Keratinocyte (primary cell): Measurements from ENCODE around the gene TIMM10B. TPM values are rescaled to one million over a fixed set of nuclear protein-coding genes. Genes with fewer than 3 reads are reported as not detected.

Source experiments
- DNase-seq: peaks from one replicate; pipeline ENCODE4 v3.0.0-alpha.2; 2011; ENCODE audit warnings: low read depth, missing footprints, low spot score
- FAIRE-seq: peaks from 2 replicates; lab custom pipeline; 2011; peaks lifted over from hg19 to GRCh38; lab: Jason Lieb, UNC
- H2AFZ ChIP-seq: 2 replicates; pipeline ENCODE4 v1.6.0; 2012; ENCODE audit warnings: low read length, control low read depth, inconsistent platforms; ENCODE audit not compliant: control insufficient read depth
- H3K27ac ChIP-seq: 2 replicates; pipeline ENCODE4 v1.5.1; 2011; ENCODE audit warnings: low read length; ENCODE audit not compliant: control insufficient read depth, insufficient read depth
- H3K27me3 ChIP-seq: 3 replicates; pipeline ENCODE4 v1.6.0; 2011; ENCODE audit warnings: low read length; ENCODE audit not compliant: control insufficient read depth, insufficient read depth; ENCODE audit errors: extremely low read depth
- H3K36me3 ChIP-seq, 2 experiments: 2 replicates in 1 of 2; 3 replicates in 1 of 2; pipeline ENCODE4 v1.5.1; 2011; ENCODE audit warnings: low read length in 2 of 2, mild to moderate bottlenecking in 1 of 2; ENCODE audit not compliant: control insufficient read depth in 2 of 2, insufficient read depth in 2 of 2; ENCODE audit errors: extremely low read depth in 1 of 2
- H3K4me1 ChIP-seq: 3 replicates; pipeline ENCODE4 v1.5.1; 2011; ENCODE audit warnings: low read length; ENCODE audit not compliant: control insufficient read depth, insufficient read depth; ENCODE audit errors: extremely low read depth
- H3K4me2 ChIP-seq: 3 replicates; pipeline ENCODE4 v1.6.0; 2011; ENCODE audit warnings: low read depth, low read length; ENCODE audit not compliant: control insufficient read depth, insufficient read depth; ENCODE audit errors: extremely low read depth
- H3K4me3 ChIP-seq, 3 experiments: fragments of 200-600 bp in 1 of 3; sonication (generic) in 1 of 3; 2 replicates in 2 of 3; 3 replicates in 1 of 3; pipeline ENCODE4 v1.5.1; 2011 to 2016; ENCODE audit warnings: low read length in 3 of 3, mild to moderate bottlenecking in 3 of 3, control low read depth in 2 of 3, inconsistent platforms in 1 of 3, low read depth in 1 of 3, mixed read lengths in 1 of 3, mixed run types in 1 of 3, moderate library complexity in 1 of 3; ENCODE audit not compliant: control insufficient read depth in 2 of 3, insufficient read depth in 2 of 3; ENCODE audit errors: extremely low read depth in 1 of 3
- H3K79me2 ChIP-seq: 2 replicates; pipeline ENCODE4 v1.6.0; 2012; ENCODE audit warnings: low read length; ENCODE audit not compliant: control insufficient read depth, insufficient read depth
- H3K9ac ChIP-seq: 3 replicates; pipeline ENCODE4 v1.6.0; 2011; ENCODE audit warnings: low read length; ENCODE audit not compliant: control insufficient read depth, insufficient read depth; ENCODE audit errors: extremely low read depth
- H3K9me1 ChIP-seq: 3 replicates; pipeline ENCODE4 v1.6.0; 2011; ENCODE audit warnings: low read length; ENCODE audit not compliant: control insufficient read depth, insufficient read depth; ENCODE audit errors: extremely low read depth
- H3K9me3 ChIP-seq: 2 replicates; pipeline ENCODE4 v1.5.1; 2012; ENCODE audit warnings: low read depth, low read length; ENCODE audit not compliant: control insufficient read depth
- H4K20me1 ChIP-seq: 3 replicates; pipeline ENCODE4 v1.6.0; 2011; ENCODE audit warnings: low read length; ENCODE audit not compliant: control insufficient read depth, insufficient read depth; ENCODE audit errors: extremely low read depth
- EZH2 ChIP-seq: IDR thresholded peaks from one replicate; pipeline ENCODE4 v1.6.1; 2012; ENCODE audit warnings: inconsistent platforms, mild to moderate bottlenecking, low read length, moderate library complexity
- dilution Hi-C: fragments of 300-500 bp; cut with MboI; formaldehyde crosslinking; loops from one replicate; pipeline ENCODE4 v1.7.0; 2020; ENCODE audit warnings: low sequenced_read_pairs; ENCODE audit not compliant: extremely low pct_ligation_motif_present
- polyA plus RNA-seq, 5 experiments: library from polyadenylated mRNA; depleted of rRNA in 3 of 5; stranded (reverse) in 3 of 5; stranded (forward) in 1 of 5; unstranded in 1 of 5; fragments of >200 nt; gene quantifications; 1 replicate in 1 of 5; 2 replicates in 3 of 5; 3 replicates in 1 of 5; pipeline versions ENCODE4 v1.2.1 to v1.2.3, GENCODE V29; 2011 to 2012; ENCODE audit warnings: missing spikeins in 2 of 5, low read depth in 1 of 5, low replicate concordance in 1 of 5
- TF ChIP-seq, protein P1 (sequence below), 3 experiments: IDR thresholded peaks in 1 of 3; conservative IDR thresholded peaks in 1 of 3; optimal IDR thresholded peaks in 1 of 3; 2 replicates in 2 of 3; 3 replicates in 1 of 3; pipeline versions ENCODE3 to v1.5.1; 2011; ENCODE audit warnings: low read length in 3 of 3, mild to moderate bottlenecking in 3 of 3, moderate library complexity in 2 of 3, control low read depth in 1 of 3, inconsistent platforms in 1 of 3; ENCODE audit not compliant: insufficient read depth in 2 of 3; ENCODE audit errors: extremely low read depth in 1 of 3

The TIMM10B gene
- polyA plus RNA-seq, 1 donor (not counting 4 experiments of a cell fraction or from before 2014, with no cell fraction given), result 34.1 TPM

DNA sequence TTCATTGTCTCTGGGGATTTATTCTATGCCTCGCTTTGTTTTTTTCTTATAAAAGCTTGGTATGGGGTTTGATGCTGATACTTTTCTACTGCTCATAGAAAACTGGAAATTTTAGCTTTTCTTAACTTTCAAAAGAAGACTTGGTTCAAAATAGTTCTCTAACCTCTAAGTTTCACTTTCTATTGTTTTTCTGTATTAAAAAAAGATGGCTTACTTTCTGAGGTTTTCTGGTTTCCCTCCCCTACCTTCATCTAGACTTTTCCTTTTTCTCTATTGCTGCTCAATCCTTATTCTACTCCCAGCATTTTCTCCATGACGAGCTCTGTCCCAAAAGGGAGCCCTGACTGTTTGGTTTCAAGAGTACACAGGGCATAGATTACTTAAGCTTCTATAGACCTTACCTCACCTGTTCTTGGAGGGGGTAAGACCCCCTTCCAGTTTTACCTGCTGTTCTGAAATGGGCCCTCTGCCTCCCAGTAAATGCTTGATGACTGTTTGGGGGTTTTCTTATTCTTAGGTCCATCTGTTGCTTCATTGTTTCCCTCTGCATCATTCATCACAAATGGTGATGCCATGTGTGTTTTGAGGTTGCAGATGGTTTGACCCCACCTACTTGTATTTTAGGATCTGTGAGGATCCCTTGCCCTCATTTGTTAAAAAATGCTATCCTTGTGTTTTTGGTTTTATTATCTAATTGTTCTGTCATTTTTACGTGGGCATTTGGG, 45.3 kb downstream of the TIMM10B start:
- DNase-seq (no peak), FAIRE-seq (no peak)
- Histone ChIP-seq H3K79me2 (no peaks in the 10 kb centered on the region), H3K4me2 (no peak overlapping the region), H2AFZ (no peak overlapping the region), H3K4me3 (no peak overlapping the region), H3K9me3 (no peaks in the 10 kb centered on the region), H3K9ac (no peak overlapping the region), H3K4me1 (peaks cover 8% of the 10 kb centered on the region), H3K27ac (no peak overlapping the region), H3K27me3 (no peaks in the 10 kb centered on the region), H3K36me3 (peaks cover 0 to 3% of the 10 kb centered on the region in 2 experiments), H4K20me1 (no peaks in the 10 kb centered on the region), H3K9me1 (no peaks in the 10 kb centered on the region)
- TF ChIP-seq, protein P1, sequence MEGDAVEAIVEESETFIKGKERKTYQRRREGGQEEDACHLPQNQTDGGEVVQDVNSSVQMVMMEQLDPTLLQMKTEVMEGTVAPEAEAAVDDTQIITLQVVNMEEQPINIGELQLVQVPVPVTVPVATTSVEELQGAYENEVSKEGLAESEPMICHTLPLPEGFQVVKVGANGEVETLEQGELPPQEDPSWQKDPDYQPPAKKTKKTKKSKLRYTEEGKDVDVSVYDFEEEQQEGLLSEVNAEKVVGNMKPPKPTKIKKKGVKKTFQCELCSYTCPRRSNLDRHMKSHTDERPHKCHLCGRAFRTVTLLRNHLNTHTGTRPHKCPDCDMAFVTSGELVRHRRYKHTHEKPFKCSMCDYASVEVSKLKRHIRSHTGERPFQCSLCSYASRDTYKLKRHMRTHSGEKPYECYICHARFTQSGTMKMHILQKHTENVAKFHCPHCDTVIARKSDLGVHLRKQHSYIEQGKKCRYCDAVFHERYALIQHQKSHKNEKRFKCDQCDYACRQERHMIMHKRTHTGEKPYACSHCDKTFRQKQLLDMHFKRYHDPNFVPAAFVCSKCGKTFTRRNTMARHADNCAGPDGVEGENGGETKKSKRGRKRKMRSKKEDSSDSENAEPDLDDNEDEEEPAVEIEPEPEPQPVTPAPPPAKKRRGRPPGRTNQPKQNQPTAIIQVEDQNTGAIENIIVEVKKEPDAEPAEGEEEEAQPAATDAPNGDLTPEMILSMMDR (optimal IDR thresholded peaks at IDR 0.05 in 1 of 3, IDR thresholded peaks at IDR 0.05 in 1 of 3, conservative IDR thresholded peaks at IDR 0.05 in 1 of 3; ENCODE audit: extremely low read depth in 1 of 3, insufficient read depth in 2 of 3, low read length in 3 of 3), result no peak
- TF ChIP-seq EZH2, result no peak
- dilution Hi-C loops, result no loop called here

DNA sequence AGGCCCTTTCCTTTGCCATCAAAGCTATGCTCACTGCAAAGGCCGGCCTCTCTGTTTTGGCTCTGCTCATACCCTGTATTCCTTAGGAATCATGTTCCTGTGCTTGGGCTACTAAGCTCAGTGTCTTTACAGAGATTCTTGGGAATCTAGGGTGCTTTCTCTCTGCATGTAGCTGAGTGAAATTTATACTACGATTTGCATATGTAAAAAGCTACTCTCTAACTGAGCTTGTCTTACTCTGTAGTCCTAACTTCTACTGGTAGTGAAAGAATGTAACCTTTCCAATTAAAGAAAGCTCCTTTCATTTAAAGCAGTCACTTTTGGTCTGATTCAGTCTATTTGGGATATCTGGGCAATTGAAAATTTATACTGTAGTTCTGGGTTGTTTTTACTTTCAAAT, 48.0 kb downstream of the TIMM10B start:
- TF ChIP-seq, protein P1 (optimal IDR thresholded peaks at IDR 0.05 in 1 of 3, IDR thresholded peaks at IDR 0.05 in 1 of 3, conservative IDR thresholded peaks at IDR 0.05 in 1 of 3; ENCODE audit: extremely low read depth in 1 of 3, insufficient read depth in 2 of 3, low read length in 3 of 3), result no peak
- Histone ChIP-seq H3K27me3 (no peaks in the 10 kb centered on the region), H3K9me1 (no peaks in the 10 kb centered on the region), H3K4me1 (no peaks in the 10 kb centered on the region), H4K20me1 (no peaks in the 10 kb centered on the region), H3K9ac (no peak overlapping the region), H3K4me3 (no peak overlapping the region), H3K27ac (no peak overlapping the region), H3K9me3 (no peaks in the 10 kb centered on the region), H3K79me2 (no peaks in the 10 kb centered on the region), H2AFZ (no peak overlapping the region), H3K36me3 (peaks cover 0 to 5% of the 10 kb centered on the region in 2 experiments), H3K4me2 (no peak overlapping the region)
- FAIRE-seq (no peak), DNase-seq (no peak)
- dilution Hi-C loops, result no loop called here
